SU-DHL-6 (cell line): ENCODE measurements around the gene ABCC4.

Experiments used
- CTCF ChIP-seq: fragments of 200-600 bp; sonication (generic); IDR thresholded peaks from one replicate; pipeline ENCODE4 v1.5.1; 2017; ENCODE audit warnings: antibody characterized with exemption, mild to moderate bottlenecking, low read length, moderate library complexity; ENCODE audit not compliant: insufficient read depth, poor library complexity, severe bottlenecking
- EZH2phosphoT487 ChIP-seq: fragments of 200-600 bp; sonication (generic), shearing (Covaris generic); conservative IDR thresholded peaks from 2 replicates; pipeline ENCODE4 v1.6.1; 2018; ENCODE audit warnings: mild to moderate bottlenecking, antibody characterized with exemption, low read length, moderate library complexity, mixed read lengths

GRCh38 chr13:95289020-95289444 is 12.2 kb downstream of the ABCC4 start:
- no peak for TF ChIP-seq CTCF
- TF ChIP-seq EZH2phosphoT487: no peak
